Smooth muscle cell of trachea (primary cell): ENCODE results near the gene GPR18. TPM values are rescaled to one million over a fixed set of nuclear protein-coding genes. Genes with fewer than 3 reads are reported as not detected.

Experiments used
- total RNA-seq: library from RNA; depleted of rRNA; stranded (reverse); fragments of >200 nt; gene quantifications from 2 replicates; pipeline ENCODE4 v1.2.1, GENCODE V29; 2014

GPR18 gene, protein sequence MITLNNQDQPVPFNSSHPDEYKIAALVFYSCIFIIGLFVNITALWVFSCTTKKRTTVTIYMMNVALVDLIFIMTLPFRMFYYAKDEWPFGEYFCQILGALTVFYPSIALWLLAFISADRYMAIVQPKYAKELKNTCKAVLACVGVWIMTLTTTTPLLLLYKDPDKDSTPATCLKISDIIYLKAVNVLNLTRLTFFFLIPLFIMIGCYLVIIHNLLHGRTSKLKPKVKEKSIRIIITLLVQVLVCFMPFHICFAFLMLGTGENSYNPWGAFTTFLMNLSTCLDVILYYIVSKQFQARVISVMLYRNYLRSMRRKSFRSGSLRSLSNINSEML
- total RNA-seq = not detected in 2 replicates

DNA sequence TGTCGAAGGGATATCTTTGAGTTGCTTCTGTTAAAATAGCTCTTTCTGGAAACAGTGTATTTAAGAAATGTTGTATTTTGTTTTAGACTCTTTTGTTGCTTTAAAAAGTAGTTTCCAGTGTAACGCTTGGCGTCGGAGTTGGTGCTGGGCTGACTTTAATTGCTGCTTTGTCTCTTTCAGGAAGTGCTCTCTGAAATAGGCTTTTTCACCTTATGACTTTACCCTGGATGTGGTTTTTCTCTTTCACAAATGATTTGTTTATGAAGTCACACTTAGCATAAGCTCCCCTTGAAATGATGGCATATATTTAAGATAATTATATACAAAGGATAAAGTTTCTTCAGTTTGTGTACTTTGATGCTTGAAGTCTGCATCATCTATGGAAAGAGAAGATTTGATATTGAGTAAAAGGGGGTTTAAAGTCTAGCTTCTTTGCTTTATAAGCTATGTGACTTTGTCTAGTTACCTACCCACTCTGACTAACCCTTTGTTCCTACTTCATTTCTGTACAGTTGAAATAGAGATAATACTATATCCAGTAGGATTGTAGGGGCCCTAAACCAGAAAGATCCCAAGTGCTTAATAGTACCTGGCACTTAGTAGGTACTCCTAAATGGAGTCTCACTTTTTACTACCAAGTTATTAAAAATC, at the start of gene GPR18:
GPR18 (minus strand) TSS at position 170 of the 651 bp plus-strand sequence. CDS start 2,507 bp downstream, outside the sequence.

DNA sequence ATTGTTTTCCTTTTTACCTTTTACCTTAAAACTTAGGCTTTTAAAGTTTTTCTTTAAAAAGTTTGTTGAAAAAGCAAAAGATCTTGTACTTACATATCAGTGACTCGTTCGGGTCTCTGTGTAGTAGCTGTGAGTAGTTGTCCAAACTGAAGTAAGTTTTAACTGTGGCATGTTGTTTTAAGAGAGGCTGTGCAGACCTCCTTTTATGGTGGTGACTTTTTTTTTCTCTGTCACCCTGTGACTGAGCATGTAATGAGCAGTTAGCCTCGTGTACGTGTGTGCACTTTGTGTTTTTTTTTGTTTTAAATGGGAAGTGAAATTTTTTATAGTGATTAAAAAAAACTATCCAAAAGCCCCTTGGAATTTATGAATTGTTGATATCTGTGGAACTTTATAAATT, 49.1 kb upstream of the GPR18 start, which contains the start of gene GPR183:
GPR183 (minus strand) TSS at position 153 of the 400 bp plus-strand sequence. CDS start 11,254 bp downstream, outside the sequence.

Other genes starting within 250 kb of the GPR18 start
- gene UBAC2, start 57.5 kb downstream of the GPR18 start, total RNA-seq = 29.8 and 33.0 TPM in 2 replicates
- not detected in 2 replicates for gene GPR183, start 49.0 kb upstream of the GPR18 start, total RNA-seq
- gene TM9SF2, start 243.1 kb upstream of the GPR18 start, total RNA-seq = 127 and 145 TPM in 2 replicates